ENCODE results near the gene SLC25A22.

- TF ChIP-seq CTCF (IDR thresholded peaks at IDR 0.05) (peak in 2 of 3 experiments; percentile 2 to 49), POLR2A (IDR thresholded peaks at IDR 0.05) (no peak)
Observed at GRCh38 chr11:765025-765801, 32.9 kb downstream of the SLC25A22 start.
